A549 (cell line): ENCODE results near the gene EP400. TPM values are rescaled to one million over a fixed set of nuclear protein-coding genes. Genes with fewer than 3 reads are reported as not detected.

Experiments
- ATAC-seq, 2 experiments: fragments of 200-7000 bp in 1 of 2; fragments of >200 bp in 1 of 2; cut with Nextera tagmentation in 1 of 2; cut with Tn5 transposase in 1 of 2; 3 replicates each; pipeline versions ENCODE4 v1.8.0 to v1.9.1; 2018 to 2020; ENCODE audit warnings: mild to moderate bottlenecking in 1 of 2, moderate library complexity in 1 of 2
- CTCF ChIA-PET: fragments of 300-600 bp; sonication (Branson Sonifier 250); formaldehyde crosslinking; extraction: SDS; loops from one replicate; lab custom pipeline; 2021; ENCODE audit warnings: antibody characterized with exemption, inconsistent platforms; lab: Yijun Ruan, JAX
- POLR2A ChIA-PET: fragments of 350-600 bp; formaldehyde crosslinking; extraction: SDS; loops from one replicate; lab custom pipeline; 2021; ENCODE audit warnings: antibody characterized with exemption, inconsistent platforms; lab: Yijun Ruan, JAX
- DNase-seq, 2 experiments: peaks; one replicate each; pipeline versions ENCODE4 v3.0.0 to v3.0.0-alpha.2; 2011 to 2016; ENCODE audit warnings: low read depth in 1 of 2, low spot score in 1 of 2
- FAIRE-seq: peaks from 2 replicates; lab custom pipeline; 2011; peaks lifted over from hg19 to GRCh38; lab: Jason Lieb, UNC
- H3K27ac ChIP-seq, 2 experiments: fragments of >200 bp; sonication (Bioruptor Twin); formaldehyde crosslinking; 3 replicates each; pipeline ENCODE4 v1.5.1; 2016 to 2017
- H3K4me1 ChIP-seq: fragments of >200 bp; sonication (Bioruptor Twin); formaldehyde crosslinking; 3 replicates; pipeline ENCODE4 v1.6.1; 2016
- H3K4me2 ChIP-seq: fragments of >200 bp; sonication (Bioruptor Twin); formaldehyde crosslinking; 3 replicates; pipeline ENCODE4 v1.6.1; 2016
- H3K4me3 ChIP-seq: fragments of >200 bp; sonication (Bioruptor Twin); formaldehyde crosslinking; 3 replicates; pipeline ENCODE4 v1.5.1; 2016
- H3K9me3 ChIP-seq: fragments of >200 bp; sonication (Bioruptor Twin); formaldehyde crosslinking; 3 replicates; pipeline ENCODE4 v1.6.1; 2016
- ATOH8 ChIP-seq: fragments of 250-450 bp; sonication (Bioruptor Pico); IDR thresholded peaks from 2 replicates; pipeline ENCODE4 v1.5.0; 2020; ENCODE audit warnings: low read depth, mild to moderate bottlenecking, moderate library complexity
- CBX8 ChIP-seq: fragments of 200-600 bp; sonication (generic); IDR thresholded peaks from 2 replicates; pipeline ENCODE4 v1.6.1; 2016
- E2F6 ChIP-seq: IDR thresholded peaks from 2 replicates; pipeline ENCODE4 v1.6.1; 2012; ENCODE audit warnings: low read depth, borderline replicate concordance
- EHMT2 ChIP-seq: fragments of 200-600 bp; sonication (generic); IDR thresholded peaks from 2 replicates; pipeline ENCODE4 v1.6.1; 2016; ENCODE audit warnings: antibody characterized with exemption, low read depth, mild to moderate bottlenecking, moderate library complexity
- EP300 ChIP-seq, 2 experiments: fragments of >200 bp; sonication (Bioruptor Twin); formaldehyde crosslinking; IDR thresholded peaks; 2 replicates in 1 of 2; 3 replicates in 1 of 2; pipeline ENCODE4 v1.6.1; 2016 to 2017
- HDAC2 ChIP-seq: fragments of 200-600 bp; sonication (generic); IDR thresholded peaks from 2 replicates; pipeline ENCODE4 v1.6.1; 2016
- HOXB13 ChIP-seq: fragments of 250-450 bp; sonication (Bioruptor Pico); IDR thresholded peaks from 2 replicates; pipeline ENCODE4 v1.5.0; 2020; ENCODE audit warnings: low read depth, mild to moderate bottlenecking, moderate library complexity
- JUN ChIP-seq, 2 experiments: fragments of >200 bp; sonication (Bioruptor Twin); formaldehyde crosslinking; IDR thresholded peaks; 2 replicates in 1 of 2; 3 replicates in 1 of 2; pipeline ENCODE4 v1.6.1; 2016 to 2017
- JUNB ChIP-seq: fragments of >200 bp; sonication (Bioruptor Twin); formaldehyde crosslinking; IDR thresholded peaks from 2 replicates; pipeline ENCODE4 v1.6.1; 2016
- MYC ChIP-seq: IDR thresholded peaks from 2 replicates; pipeline ENCODE4 v1.6.1; 2012; ENCODE audit warnings: mild to moderate bottlenecking, inconsistent platforms, low read length, improper control_type of control experiment, borderline replicate concordance
- NPAS2 ChIP-seq: fragments of 250-450 bp; sonication (Bioruptor Pico); IDR thresholded peaks from 2 replicates; pipeline ENCODE4 v1.8.0; 2022; ENCODE audit warnings: mild to moderate bottlenecking, moderate library complexity, borderline replicate concordance
- PHF8 ChIP-seq: fragments of 200-600 bp; sonication (generic); IDR thresholded peaks from 2 replicates; pipeline ENCODE4 v1.6.1; 2016; ENCODE audit warnings: low read depth, mild to moderate bottlenecking, antibody characterized with exemption, moderate library complexity, borderline replicate concordance
- POLR2AphosphoS2 ChIP-seq: conservative IDR thresholded peaks from 2 replicates; pipeline ENCODE4 v1.6.1; 2012; ENCODE audit warnings: low read length, improper control_type of control experiment, inconsistent platforms
- REST ChIP-seq: fragments of 200-600 bp; sonication (generic); IDR thresholded peaks from 2 replicates; pipeline ENCODE4 v1.6.1; 2016; ENCODE audit warnings: antibody characterized with exemption, mild to moderate bottlenecking, moderate library complexity
- RNF2 ChIP-seq: fragments of 200-600 bp; sonication (generic); IDR thresholded peaks from 2 replicates; pipeline ENCODE4 v1.6.1; 2016; ENCODE audit warnings: low read depth, mild to moderate bottlenecking, antibody characterized with exemption, moderate library complexity, borderline replicate concordance
- SMC3 ChIP-seq: fragments of >200 bp; sonication (Bioruptor Twin); formaldehyde crosslinking; IDR thresholded peaks from 3 replicates; pipeline ENCODE4 v1.6.1; 2018; ENCODE audit warnings: inconsistent platforms
- USF2 ChIP-seq: fragments of 450-650 bp; IDR thresholded peaks from 2 replicates; pipeline ENCODE4 v1.6.1; 2014; ENCODE audit warnings: antibody characterized with exemption
- ZC3H11A ChIP-seq: fragments of 450-650 bp; IDR thresholded peaks from 2 replicates; pipeline ENCODE4 v1.6.1; 2014; ENCODE audit warnings: antibody characterized with exemption, mild to moderate bottlenecking
- ZFP36 ChIP-seq: fragments of 450-650 bp; IDR thresholded peaks from 2 replicates; pipeline ENCODE4 v1.6.1; 2014; ENCODE audit warnings: borderline replicate concordance; ENCODE audit not compliant: partially characterized antibody
- WGBS: methylation state at CpG from one replicate; pipeline ENCODE4 v1.1.6; 2017; ENCODE audit errors: missing lambda C conversion rate; 5-methylcytosine and 5-hydroxymethylcytosine counted together
- polyA plus RNA-seq, 4 experiments: library from polyadenylated mRNA; depleted of rRNA in 3 of 4; stranded (reverse); fragments of >200 nt; fragmentation: RNase III in 1 of 4; extraction: RNeasy Plus Mini Kit Qiagen cat#74134 plus additional on column Dnase treatment in 1 of 4; gene quantifications; 2 replicates in 3 of 4; 3 replicates in 1 of 4; pipeline ENCODE4 v1.2.3, GENCODE V29; 2011 to 2017

EP400 gene
- polyA plus RNA-seq, 2 of the 4 experiments (the other 2 are of a cell fraction): 9.7 to 15.2 TPM

GRCh38 chr12:132040906-132041606 lies 91.3 kb downstream of the EP400 start (continued):
- no peak for TF ChIP-seq REST
- no peak for TF ChIP-seq JUN (IDR thresholded peaks at IDR 0.05)
- no peak for TF ChIP-seq PHF8
- no peak for TF ChIP-seq RNF2
- no peak for TF ChIP-seq EHMT2

- CTCF ChIA-PET: interaction anchor here (1.0 to 1.4 kb wide), 5 partner anchors 9 to 371 kb away, joined by 3 to 5 read pairs (median 4); no protein-coding TSS in a partner anchor
- POLR2A ChIA-PET: no interaction called here
- TF ChIP-seq NPAS2 (CRISPR knock-in tag): no peak
- TF ChIP-seq EHMT2: no peak
- TF ChIP-seq MYC: no peak
- TF ChIP-seq ATOH8 (CRISPR knock-in tag): no peak
- no peak for TF ChIP-seq JUN (IDR thresholded peaks at IDR 0.05)
- no peak for TF ChIP-seq SMC3
- TF ChIP-seq CBX8: no peak
- no peak for TF ChIP-seq ZC3H11A
- Histone ChIP-seq H3K4me2 (no peak overlapping the region), H3K9me3 (no peaks in the 10 kb centered on the region), H3K4me1 (no peaks in the 10 kb centered on the region), H3K27ac (no peak overlapping the region), H3K4me3 (no peak overlapping the region)
- FAIRE-seq (no peak), DNase-seq (no peak), ATAC-seq (no peak)
- 87% methylated on average over 3 of the region's 3 CpGs for WGBS
These were observed 93.5 kb downstream of the EP400 start for GRCh38 chr12:132043216-132043615.

GRCh38 chr12:132043770-132044467 lies 94.2 kb downstream of the EP400 start:
- no peak overlapping the region for H3K27ac ChIP-seq
- WGBS: 87% methylated on average over 17 of the region's 17 CpGs
- no peak for TF ChIP-seq E2F6
- TF ChIP-seq POLR2AphosphoS2: no peak
- no peak for TF ChIP-seq ZFP36
- no peak for TF ChIP-seq HOXB13 (CRISPR knock-in tag)
- TF ChIP-seq USF2: no peak
- no peak for TF ChIP-seq NPAS2 (CRISPR knock-in tag)
- no peak for TF ChIP-seq EP300 (IDR thresholded peaks at IDR 0.05)
- TF ChIP-seq HDAC2: no peak
- TF ChIP-seq JUNB: no peak
- TF ChIP-seq, all 56 proteins: peak for 0
- Histone ChIP-seq H3K4me1 (no peaks in the 10 kb centered on the region), H3K9me3 (no peaks in the 10 kb centered on the region), H3K4me3 (no peak overlapping the region), H3K4me2 (no peak overlapping the region)
- FAIRE-seq: no peak
- ChIA-PET CTCF (interaction anchor here (1.0 to 1.4 kb wide), 6 partner anchors 8 to 371 kb away, joined by 3 to 5 read pairs (median 4); no protein-coding TSS in a partner anchor), POLR2A (no interaction called here)
- ATAC-seq: no peak; a peak in 1 of 6 replicates
- no peak for DNase-seq
